ENCODE data around the gene LRRC15. TPM values are rescaled to one million over a fixed set of nuclear protein-coding genes. Genes with fewer than 3 reads are reported as not detected.

LRRC15 gene
- polyA plus RNA-seq, 2 of the 4 experiments (the other 2 are of a cell fraction), result 0.05 to 0.14 TPM

GRCh38 chr3:194313560-194314387, 55.8 kb downstream of the LRRC15 start:
- ChIA-PET CTCF (interaction anchor here (0.7 to 8.9 kb wide), 8 partner anchors 151 to 648 kb away, joined by 3 to 213 read pairs (median 3); no protein-coding TSS in a partner anchor), POLR2A (interaction anchor here (1.6 to 2.0 kb wide), 2 partner anchors 172 to 178 kb away, joined by 7 to 11 read pairs; partner anchors contain the start of gene HES1)
- no peak for FAIRE-seq

GRCh38 chr3:194312743-194313281, 56.7 kb downstream of the LRRC15 start:
- CTCF ChIA-PET, result interaction anchor here (0.6 to 8.9 kb wide), 5 partner anchors 174 to 1223 kb away, joined by 3 to 213 read pairs (median 3); no protein-coding TSS in a partner anchor

More at GRCh38 chr3:194313560-194314387, 55.8 kb downstream of the LRRC15 start:
- Histone ChIP-seq H3K4me3 (no peak overlapping the region), H3K27ac (peak overlapping the region; percentile 78 to 88), H3K4me2 (peak overlapping the region; percentile 65; the same call in 2 of the 3 replicates), H3K4me1 (peaks cover 54% of the 10 kb centered on the region), H3K9me3 (no peaks in the 10 kb centered on the region)
- DNase-seq (ENCODE audit: low read depth in 1 of 2, low spot score in 1 of 2) (no peak), ATAC-seq (peak in 1 of 2 experiments; percentile 14; a peak in 1 of 6 replicates)
- TF ChIP-seq BHLHE40 (IDR thresholded peaks at IDR 0.05; ENCODE audit: low read depth, low read length) (no peak), CBX2 (IDR thresholded peaks at IDR 0.05; ENCODE audit: borderline replicate concordance, low read depth) (no peak), ZC3H11A (IDR thresholded peaks at IDR 0.05) (no peak), ZNF302 (CRISPR knock-in tag; IDR thresholded peaks at IDR 0.05) (no peak), SMC3 (IDR thresholded peaks at IDR 0.05) (no peak), FOXS1 (CRISPR knock-in tag; IDR thresholded peaks at IDR 0.05) (no peak), CTCF (IDR thresholded peaks at IDR 0.05) (no peak), GATA3 (IDR thresholded peaks at IDR 0.05; ENCODE audit: borderline replicate concordance) (no peak), HOXA7 (CRISPR knock-in tag; IDR thresholded peaks at IDR 0.05) (no peak), FOSB (CRISPR knock-in tag; IDR thresholded peaks at IDR 0.05) (no peak), NPAS2 (CRISPR knock-in tag; IDR thresholded peaks at IDR 0.05; ENCODE audit: borderline replicate concordance) (no peak), TFCP2L1 (CRISPR knock-in tag; IDR thresholded peaks at IDR 0.05) (no peak), RAD21 (conservative IDR thresholded peaks at IDR 0.05 in 1 of 2, IDR thresholded peaks at IDR 0.05 in 1 of 2) (no peak), ZFP36 (IDR thresholded peaks at IDR 0.05; ENCODE audit: borderline replicate concordance, partially characterized antibody) (no peak), RFX5 (IDR thresholded peaks at IDR 0.05) (no peak), RARB (CRISPR knock-in tag; IDR thresholded peaks at IDR 0.05) (no peak), SREBF2 (IDR thresholded peaks at IDR 0.05) (no peak), HEYL (CRISPR knock-in tag; IDR thresholded peaks at IDR 0.05) (no peak)
- WGBS (ENCODE audit: missing lambda C conversion rate), result 87% methylated on average over 13 of the region's 15 CpGs

More at GRCh38 chr3:194312743-194313281, 56.7 kb downstream of the LRRC15 start:
- peak overlapping the region; percentile 65 for H3K4me2 ChIP-seq
- H3K4me3 ChIP-seq, result no peak overlapping the region
- DNase-seq (ENCODE audit: low read depth in 1 of 2, low spot score in 1 of 2) (peak in 1 of 2 experiments; percentile 71), FAIRE-seq (no peak), ATAC-seq (peak; percentile 19 to 20; a peak in 5 of 6 replicates)
- peaks cover 55% of the 10 kb centered on the region for H3K4me1 ChIP-seq
- no peaks in the 10 kb centered on the region for H3K9me3 ChIP-seq
- POLR2A ChIA-PET, result interaction anchor here (0.7 to 2.0 kb wide), 3 partner anchors 10 to 177 kb away, joined by 3 to 11 read pairs (median 7); partner anchors contain the start of gene HES1
- 26% methylated on average over 16 of the region's 16 CpGs for WGBS (ENCODE audit: missing lambda C conversion rate)
- TF ChIP-seq FOSL2 (IDR thresholded peaks at IDR 0.05) (no peak), FOSL2 (CRISPR knock-in tag; IDR thresholded peaks at IDR 0.05) (peak; percentile 21; the same call in 1 of the 2 replicates), MAX (IDR thresholded peaks at IDR 0.05) (peak; percentile 84), HOXB5 (CRISPR knock-in tag; IDR thresholded peaks at IDR 0.05) (peak; percentile 38; the same call in 1 of the 2 replicates), TFCP2L1 (CRISPR knock-in tag; IDR thresholded peaks at IDR 0.05) (no peak), POLR2A (IDR thresholded peaks at IDR 0.05; ENCODE audit: low read length) (no peak), RAD21 (conservative IDR thresholded peaks at IDR 0.05 in 1 of 2, IDR thresholded peaks at IDR 0.05 in 1 of 2) (0 out of 5 replicates have a peak, but pooled peaks of 1 of the 2 experiments have one; percentile 10), JUN (IDR thresholded peaks at IDR 0.05) (0 out of 5 replicates have a peak, but pooled peaks of 1 of the 2 experiments have one; percentile 4), HDAC2 (IDR thresholded peaks at IDR 0.05) (no peak), E2F6 (IDR thresholded peaks at IDR 0.05; ENCODE audit: borderline replicate concordance, low read depth) (peak; percentile 74; the same call in 1 of the 2 replicates), BHLHE40 (IDR thresholded peaks at IDR 0.05; ENCODE audit: low read depth, low read length) (0 out of 2 replicates have a peak, but pooled peaks have one; percentile 17), HMGXB4 (CRISPR knock-in tag; IDR thresholded peaks at IDR 0.05; ENCODE audit: borderline replicate concordance) (no peak)
- H3K27ac ChIP-seq, result peak overlapping the region; percentile 78 to 88
